HG03442 (cell line): ENCODE data around the gene CYSTM1.
A peak's percentile ranks its signal among the peaks of the same experiment; 100 is the strongest.
"Not testable (repeated sequence)": the region's sequence is repeated elsewhere in the genome, so short reads cannot be mapped to it uniquely, and the experiment has no call there.

Experiments
- ATAC-seq: cut with Tn5 transposase; IDR thresholded peaks from one replicate; pipeline ENCODE4 v1.9.1; 2021; ENCODE audit warnings: mild to moderate bottlenecking, moderate library complexity; ENCODE audit not compliant: unreplicated experiment

The CYSTM1 gene

DNA sequence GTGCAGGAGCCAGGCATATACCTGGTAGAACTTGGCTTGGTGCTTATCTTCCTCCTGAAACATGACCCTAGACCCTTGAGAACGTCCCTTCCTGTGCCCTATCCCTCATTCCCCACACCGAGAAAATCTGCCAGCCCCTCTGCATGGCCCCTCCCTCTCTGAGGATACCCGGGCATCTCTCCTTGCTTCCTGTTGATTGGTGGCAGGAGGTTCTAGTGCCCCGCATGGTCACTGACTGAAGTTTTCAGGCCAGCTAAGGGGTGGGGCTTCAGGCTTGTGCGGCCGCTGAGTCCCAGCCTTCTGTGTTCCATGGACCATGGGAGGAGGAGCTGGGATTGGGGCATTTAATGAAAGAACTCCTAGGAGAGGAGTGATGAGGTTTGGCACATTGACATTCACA is 26.5 kb upstream of the CYSTM1 start:
- no peak for ATAC-seq

- no peak for ATAC-seq
These were observed 24.8 kb upstream of the CYSTM1 start for GRCh38 chr5:140150201-140150600.

DNA sequence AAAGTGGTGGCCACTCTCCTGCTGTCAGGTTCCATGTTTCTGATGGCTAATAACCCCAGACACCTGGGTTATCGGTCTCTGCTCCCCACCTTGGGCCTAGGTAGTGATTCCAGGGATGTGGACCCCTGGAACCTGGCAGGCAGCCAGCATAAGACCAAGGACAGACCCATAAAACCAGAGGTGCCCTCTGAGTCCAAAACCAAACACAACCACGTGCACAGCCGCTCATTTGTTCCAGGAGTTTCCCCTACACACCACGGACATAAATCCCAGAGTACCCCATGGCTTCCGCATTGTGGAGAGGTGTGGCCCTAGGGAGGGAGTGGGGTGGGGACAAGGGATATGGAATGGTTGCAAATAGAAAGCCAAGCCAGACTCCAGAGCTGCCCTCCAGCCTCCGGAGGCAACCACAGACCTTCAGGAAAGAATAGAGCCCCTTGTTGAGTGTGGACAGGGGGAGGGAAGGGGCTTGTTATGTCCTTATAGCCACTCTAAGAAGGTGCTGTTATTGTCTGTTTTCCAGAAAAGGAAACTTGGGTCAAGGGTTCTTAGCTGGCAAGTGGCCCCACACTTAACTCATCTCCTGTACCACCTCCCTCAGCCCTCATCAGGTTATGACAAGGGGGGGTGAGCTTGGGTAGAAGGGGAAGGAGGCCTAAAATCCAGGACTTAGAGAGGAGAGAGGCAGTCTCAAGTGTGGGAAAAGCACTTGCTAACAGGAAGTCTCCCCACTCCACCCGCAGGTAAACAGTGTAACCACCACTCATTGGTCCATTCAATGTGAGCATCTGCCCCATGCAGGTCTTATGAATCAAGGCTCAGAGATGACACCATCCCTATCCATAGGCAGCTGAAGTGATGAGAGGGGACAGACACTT is 23.6 kb upstream of the CYSTM1 start:
- ATAC-seq = no peak

DNA sequence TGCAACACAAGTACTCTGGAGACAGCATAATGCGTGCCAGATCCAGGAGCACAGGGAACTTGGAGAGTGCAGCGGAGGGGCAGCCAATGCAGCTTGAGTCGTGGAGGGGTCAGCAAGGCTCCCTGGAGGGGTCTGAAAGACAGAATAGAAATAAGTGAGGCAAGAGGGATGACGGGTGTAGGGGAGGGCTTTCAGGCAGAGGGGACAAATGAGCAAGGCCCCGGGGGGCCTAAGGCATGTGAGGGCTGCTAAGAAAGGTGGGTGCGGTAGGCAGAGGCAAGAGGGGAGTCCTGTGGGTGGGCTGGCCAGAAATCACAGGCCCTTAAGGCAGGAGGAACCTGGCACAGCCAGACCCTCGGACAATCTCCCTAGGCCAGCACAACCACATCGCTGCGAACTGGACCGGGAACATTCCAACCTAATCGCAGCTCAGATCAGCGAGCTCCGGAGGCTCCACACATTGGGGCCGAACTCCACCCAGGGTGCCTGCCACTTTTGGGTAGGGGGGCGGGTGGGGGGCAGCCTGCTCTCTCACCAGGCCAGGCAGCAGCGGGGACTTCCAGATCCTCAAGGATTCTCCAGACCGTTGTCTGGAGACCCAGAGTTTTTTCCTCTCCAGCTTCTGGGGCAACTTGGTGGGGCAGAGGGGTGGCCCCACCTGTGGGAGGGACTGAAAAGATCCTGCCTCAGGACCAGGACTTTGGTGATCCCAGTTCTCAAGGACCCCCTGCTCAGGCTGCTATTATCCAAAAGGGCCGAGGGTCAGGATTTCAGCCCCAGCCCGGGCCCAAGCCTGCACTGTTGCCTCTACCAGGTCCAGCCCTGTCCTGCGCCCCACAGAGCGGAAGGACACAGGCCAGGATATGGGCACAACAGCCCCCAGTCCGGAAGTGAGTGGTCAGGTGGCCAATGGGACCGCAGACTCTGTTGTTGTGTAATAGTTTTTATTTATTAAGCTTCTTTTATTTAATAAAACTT is 22.7 kb upstream of the CYSTM1 start:
- ATAC-seq = no peak

DNA sequence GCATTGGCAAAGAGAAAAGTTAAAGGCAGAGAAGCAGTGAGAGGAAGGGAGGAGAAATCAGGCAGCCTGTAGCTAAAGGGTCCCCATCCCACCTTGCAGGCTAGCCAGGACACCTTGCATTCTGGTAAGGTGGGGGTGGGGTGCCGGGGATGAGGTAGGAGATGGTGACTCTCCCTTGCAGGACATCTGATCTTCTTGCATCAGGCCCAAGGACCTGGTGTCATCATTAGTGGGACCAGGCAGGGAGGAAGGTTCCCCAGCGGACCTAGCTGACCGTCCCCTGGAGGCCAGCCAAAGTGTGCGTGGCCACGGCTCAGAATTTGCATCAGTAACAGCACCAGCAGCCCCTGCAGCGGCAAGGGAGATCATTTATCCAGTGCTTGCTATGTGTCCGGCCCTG is 21.7 kb upstream of the CYSTM1 start:
- no peak for ATAC-seq

- ATAC-seq = no peak
These were observed 21.1 kb upstream of the CYSTM1 start for GRCh38 chr5:140153905-140154304.

GRCh38 chr5:140154710-140155381 is 20.1 kb upstream of the CYSTM1 start:
- not testable (repeated sequence) for ATAC-seq

- ATAC-seq = peak; percentile 96
These were observed 17.8 kb upstream of the CYSTM1 start for GRCh38 chr5:140157032-140157781.

DNA sequence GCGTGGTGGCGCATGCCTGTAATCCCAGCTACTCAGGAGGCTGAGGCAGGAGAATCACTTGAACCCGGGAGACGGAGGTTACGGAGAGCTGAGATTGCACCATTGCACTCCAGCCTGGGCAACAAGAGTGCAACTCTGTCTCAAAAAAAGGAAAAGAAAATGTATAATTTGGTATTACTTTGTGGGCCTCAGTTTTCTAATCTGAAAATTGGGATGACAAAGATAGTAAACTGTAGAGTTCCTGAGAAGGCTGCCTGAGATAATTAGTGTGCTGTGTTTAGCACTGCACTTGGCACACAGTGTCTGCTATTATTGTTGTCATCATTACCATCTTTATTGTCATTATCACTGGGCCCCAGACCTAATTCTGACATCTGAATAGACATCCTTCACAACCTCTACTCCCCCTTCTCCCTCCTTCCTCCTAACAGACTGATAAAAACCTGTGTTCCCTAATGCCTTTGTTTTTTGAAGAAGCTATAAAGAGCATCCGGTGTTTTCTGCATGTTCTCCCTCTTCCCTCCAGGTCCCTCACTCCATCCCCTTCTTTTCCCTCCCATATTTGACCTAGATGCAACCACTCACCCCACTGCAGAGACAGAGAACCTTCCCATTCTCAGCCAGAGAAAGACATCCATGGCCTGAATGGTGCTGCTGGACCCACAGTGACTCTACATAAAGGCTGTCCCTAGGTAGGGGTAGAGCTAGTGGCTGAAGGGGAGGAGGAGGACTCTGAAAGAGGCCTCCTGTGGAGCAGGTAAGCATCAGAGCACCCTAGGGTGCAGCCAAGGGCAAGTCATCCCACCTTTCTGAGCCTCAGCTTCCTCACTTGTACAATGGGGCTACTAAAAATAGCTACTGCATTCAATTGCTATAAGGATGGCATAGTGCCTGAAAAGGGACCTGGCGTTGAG is 15.7 kb upstream of the CYSTM1 start:
- ATAC-seq = no peak

DNA sequence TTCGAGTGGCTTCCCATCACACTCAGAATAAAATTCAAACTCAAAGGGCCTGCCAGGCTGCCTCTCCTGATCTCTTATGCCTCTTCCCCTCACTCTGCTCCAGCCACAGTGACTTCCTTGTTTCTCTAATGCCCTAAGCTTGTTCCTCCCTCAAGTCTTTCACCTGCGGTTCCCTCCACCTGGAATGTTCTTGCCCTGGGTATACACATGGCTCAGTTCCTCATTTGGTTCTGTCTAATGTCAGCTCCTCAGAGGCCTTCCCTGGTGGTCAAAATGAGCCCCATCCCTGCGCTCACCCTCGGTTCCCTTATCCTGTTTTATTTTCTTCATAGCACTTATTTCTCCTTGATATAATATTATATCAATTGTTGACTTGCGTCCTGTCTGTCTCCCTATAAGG is 12.7 kb upstream of the CYSTM1 start:
- no peak for ATAC-seq

DNA sequence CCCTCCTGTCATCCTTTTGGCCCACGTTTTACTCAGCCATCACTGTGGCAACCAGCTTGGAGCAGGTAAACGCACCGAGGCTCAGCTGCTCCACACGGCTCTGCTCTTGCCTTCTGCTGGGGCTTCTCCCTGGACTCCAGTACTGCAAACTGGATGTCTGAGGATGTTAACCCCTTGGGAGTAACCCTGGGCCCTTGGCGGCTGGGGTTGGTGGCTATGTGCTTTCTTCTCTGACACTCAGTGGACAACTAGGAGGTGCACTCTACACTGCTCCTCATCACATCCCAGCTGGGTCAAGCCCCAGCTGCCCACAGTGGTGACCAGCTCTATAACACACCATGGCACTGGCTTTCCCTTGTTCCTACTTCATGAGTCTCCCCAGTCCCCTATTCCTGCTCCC is 12.2 kb upstream of the CYSTM1 start:
- ATAC-seq = no peak

GRCh38 chr5:140165101-140165922 is 9.7 kb upstream of the CYSTM1 start:
- no peak for ATAC-seq

DNA sequence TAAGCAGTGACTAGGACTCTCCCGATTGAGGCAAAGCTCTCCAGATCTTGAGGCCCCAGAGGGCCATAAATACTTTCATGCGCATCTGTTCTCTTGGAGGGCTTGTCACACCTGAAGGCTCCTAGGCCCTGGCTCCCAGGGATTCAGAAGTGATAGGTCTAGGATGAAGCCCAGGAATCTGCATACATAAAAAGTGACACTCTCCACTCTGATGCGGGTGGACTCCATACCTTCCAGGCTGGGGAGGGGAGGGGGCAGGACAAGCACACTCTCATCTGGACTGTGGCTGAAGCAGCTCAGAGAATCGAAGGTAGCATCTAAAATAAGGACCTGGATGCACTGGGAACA is 9.1 kb upstream of the CYSTM1 start:
- ATAC-seq = no peak

DNA sequence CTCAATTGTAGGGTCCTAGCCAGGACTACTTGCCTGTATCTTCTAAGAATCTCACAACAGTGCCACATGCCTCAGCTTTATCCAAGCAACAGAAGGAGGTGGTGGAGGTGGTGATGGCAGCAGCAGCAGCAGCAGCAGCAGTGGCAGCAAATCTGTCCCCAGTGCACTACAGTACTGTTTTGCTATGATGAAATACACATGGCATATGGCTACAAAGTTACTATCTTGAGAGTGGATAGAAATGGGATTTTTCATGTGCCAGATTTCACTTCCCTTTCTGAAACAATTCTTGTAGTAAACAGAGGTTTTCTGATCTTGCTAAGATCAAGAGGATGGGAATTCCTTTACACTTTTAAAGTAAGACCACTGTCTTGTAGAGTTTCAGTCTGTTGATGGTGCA is 8.1 kb upstream of the CYSTM1 start:
- no peak for ATAC-seq

- ATAC-seq = no peak
These were observed 6.6 kb upstream of the CYSTM1 start for GRCh38 chr5:140168371-140168770.

- ATAC-seq = no peak
These were observed 5.6 kb upstream of the CYSTM1 start for GRCh38 chr5:140169410-140169809.

DNA sequence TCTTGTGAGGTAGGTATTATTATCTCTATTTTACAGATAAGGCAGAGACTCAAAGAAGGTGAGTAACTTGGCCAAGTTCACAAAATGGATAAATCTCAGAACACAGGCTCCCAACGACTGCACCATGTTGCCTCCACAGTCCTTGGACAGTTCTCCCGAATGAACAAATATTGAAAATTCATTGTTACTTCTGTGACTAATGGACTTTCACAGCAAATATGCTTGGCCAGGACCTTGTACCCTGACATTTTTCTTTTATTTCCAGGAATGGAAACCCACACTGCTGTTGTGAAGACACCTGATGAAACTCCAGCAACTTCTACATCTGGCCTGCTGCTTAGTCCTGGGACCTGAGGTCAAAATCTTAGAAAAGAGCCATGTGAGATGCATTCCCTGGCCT is 2.5 kb upstream of the CYSTM1 start:
- no peak for ATAC-seq

GRCh38 chr5:140174014-140174413 is 974 bp upstream of the CYSTM1 start:
- no peak for ATAC-seq
